BJ (cell line): ENCODE data around the gene C1QTNF6. TPM values are rescaled to one million over a fixed set of nuclear protein-coding genes. Genes with fewer than 3 reads are reported as not detected.

Source experiments
- CTCF ChIA-PET: fragments of 350-600 bp; formaldehyde crosslinking; extraction: SDS; loops from one replicate; lab custom pipeline; 2021; ENCODE audit warnings: antibody characterized with exemption, inconsistent platforms; lab: Yijun Ruan, JAX
- POLR2A ChIA-PET: fragments of 300-600 bp; sonication (Branson Sonifier 250); formaldehyde crosslinking; extraction: SDS; loops from one replicate; lab custom pipeline; 2021; ENCODE audit warnings: antibody characterized with exemption; lab: Charles Lee
- DNase-seq: peaks from one replicate; pipeline ENCODE4 v3.0.0-alpha.2; 2011; ENCODE audit warnings: low read depth
- H3K27me3 ChIP-seq: 2 replicates; pipeline ENCODE4 v1.6.0; 2011; ENCODE audit warnings: low read length; ENCODE audit not compliant: control insufficient read depth, insufficient read depth
- H3K36me3 ChIP-seq: 2 replicates; pipeline ENCODE4 v1.5.1; 2011; ENCODE audit warnings: low read length; ENCODE audit not compliant: control insufficient read depth, insufficient read depth
- H3K4me3 ChIP-seq: 2 replicates; pipeline ENCODE4 v1.5.1; 2011; ENCODE audit warnings: low read depth, mild to moderate bottlenecking, control low read depth, low read length
- polyA plus RNA-seq: library from polyadenylated mRNA; depleted of rRNA; stranded (reverse); fragments of >200 nt; gene quantifications from 2 replicates; pipeline ENCODE4 v1.2.3, GENCODE V29; 2011
- TF ChIP-seq, protein P1 (sequence below): IDR thresholded peaks from 2 replicates; pipeline ENCODE4 v1.5.1; 2011; ENCODE audit warnings: low read depth, mild to moderate bottlenecking, control low read depth, inconsistent platforms, low read length, moderate library complexity; ENCODE audit not compliant: insufficient read depth

C1QTNF6 gene
- polyA plus RNA-seq, 1 experiment: 19.3 TPM

DNA sequence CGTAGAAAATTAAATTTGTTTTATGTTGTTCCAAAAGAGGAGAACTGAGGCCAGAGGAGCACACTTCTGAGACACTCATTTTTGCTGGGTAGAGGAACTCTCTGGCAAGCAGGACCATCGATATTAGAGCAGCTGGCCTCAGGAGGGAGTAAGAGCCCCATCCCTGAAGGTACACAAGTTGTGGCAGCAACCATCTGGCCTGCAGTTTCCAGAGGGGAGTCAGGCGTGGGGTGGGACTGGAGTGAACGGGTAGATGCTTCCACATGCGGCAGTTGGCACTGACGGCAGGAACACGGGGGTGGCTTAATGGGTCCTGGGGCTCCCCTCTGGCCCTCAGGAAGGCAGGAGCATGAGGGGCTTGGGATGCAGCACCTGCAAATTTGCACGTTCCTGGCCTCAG, 37.4 kb upstream of the C1QTNF6 start:
- Histone ChIP-seq H3K27me3 (no peaks in the 10 kb centered on the region), H3K36me3 (no peaks in the 10 kb centered on the region; the same call in 1 of the 2 replicates), H3K4me3 (no peak overlapping the region)
- TF ChIP-seq, protein P1, sequence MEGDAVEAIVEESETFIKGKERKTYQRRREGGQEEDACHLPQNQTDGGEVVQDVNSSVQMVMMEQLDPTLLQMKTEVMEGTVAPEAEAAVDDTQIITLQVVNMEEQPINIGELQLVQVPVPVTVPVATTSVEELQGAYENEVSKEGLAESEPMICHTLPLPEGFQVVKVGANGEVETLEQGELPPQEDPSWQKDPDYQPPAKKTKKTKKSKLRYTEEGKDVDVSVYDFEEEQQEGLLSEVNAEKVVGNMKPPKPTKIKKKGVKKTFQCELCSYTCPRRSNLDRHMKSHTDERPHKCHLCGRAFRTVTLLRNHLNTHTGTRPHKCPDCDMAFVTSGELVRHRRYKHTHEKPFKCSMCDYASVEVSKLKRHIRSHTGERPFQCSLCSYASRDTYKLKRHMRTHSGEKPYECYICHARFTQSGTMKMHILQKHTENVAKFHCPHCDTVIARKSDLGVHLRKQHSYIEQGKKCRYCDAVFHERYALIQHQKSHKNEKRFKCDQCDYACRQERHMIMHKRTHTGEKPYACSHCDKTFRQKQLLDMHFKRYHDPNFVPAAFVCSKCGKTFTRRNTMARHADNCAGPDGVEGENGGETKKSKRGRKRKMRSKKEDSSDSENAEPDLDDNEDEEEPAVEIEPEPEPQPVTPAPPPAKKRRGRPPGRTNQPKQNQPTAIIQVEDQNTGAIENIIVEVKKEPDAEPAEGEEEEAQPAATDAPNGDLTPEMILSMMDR: no peak
- DNase-seq: no peak
- CTCF ChIA-PET: interaction anchor here (1.0 to 2.5 kb wide), 2 partner anchors 15 to 35 kb away, joined by 4 to 23 read pairs; no protein-coding TSS in a partner anchor
- POLR2A ChIA-PET: no interaction called here

DNA sequence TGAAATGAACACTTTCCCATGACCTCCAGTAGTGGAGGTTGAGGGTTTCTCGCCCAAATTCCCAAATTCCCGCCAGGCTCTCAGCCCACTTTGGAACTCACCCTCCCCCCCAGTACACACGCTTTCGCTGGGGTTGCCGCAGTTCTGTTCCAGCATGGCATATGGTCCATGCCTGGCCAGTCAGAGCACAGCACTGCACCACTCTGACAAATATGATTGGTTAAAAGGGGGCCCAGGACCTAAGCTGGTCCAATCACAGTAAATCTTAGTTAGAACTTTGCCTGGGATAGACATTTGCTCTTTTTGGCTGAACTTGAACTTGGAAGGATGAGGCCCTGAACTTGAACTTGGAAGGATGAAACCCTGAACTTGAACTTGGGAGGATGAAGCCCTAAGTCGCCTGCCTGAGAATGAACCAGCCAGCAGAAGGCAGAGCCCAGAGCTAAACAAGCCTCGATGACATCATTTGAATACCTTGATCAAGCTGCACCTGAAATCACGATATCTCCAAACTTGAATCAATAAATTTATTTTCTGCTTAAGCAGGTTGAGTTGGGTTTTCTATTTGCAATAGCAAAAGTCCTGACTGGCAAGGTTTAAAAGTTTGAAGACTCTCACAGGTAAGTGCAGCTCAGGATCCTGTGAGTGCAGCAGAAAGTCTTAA, 36.8 kb upstream of the C1QTNF6 start:
- ChIA-PET POLR2A (no interaction called here), CTCF (interaction anchor here (1.0 to 2.5 kb wide), 2 partner anchors 15 to 36 kb away, joined by 4 to 23 read pairs; no protein-coding TSS in a partner anchor)
- no peak overlapping the region for H3K4me3 ChIP-seq
- H3K27me3 ChIP-seq: no peaks in the 10 kb centered on the region
- no peaks in the 10 kb centered on the region; the same call in 1 of the 2 replicates for H3K36me3 ChIP-seq
- TF ChIP-seq, protein P1: no peak
- DNase-seq: no peak

GRCh38 chr22:37223965-37224551, 36.0 kb upstream of the C1QTNF6 start:
- ChIA-PET POLR2A (no interaction called here), CTCF (interaction anchor here (0.7 to 2.5 kb wide), 2 partner anchors 8 to 37 kb away, joined by 4 to 23 read pairs; no protein-coding TSS in a partner anchor)
- TF ChIP-seq, protein P1: no peak
- Histone ChIP-seq H3K36me3 (no peaks in the 10 kb centered on the region; the same call in 1 of the 2 replicates), H3K4me3 (no peak overlapping the region), H3K27me3 (peaks cover under 1% of the 10 kb centered on the region; the same call in 1 of the 2 replicates)
- no peak for DNase-seq

DNA sequence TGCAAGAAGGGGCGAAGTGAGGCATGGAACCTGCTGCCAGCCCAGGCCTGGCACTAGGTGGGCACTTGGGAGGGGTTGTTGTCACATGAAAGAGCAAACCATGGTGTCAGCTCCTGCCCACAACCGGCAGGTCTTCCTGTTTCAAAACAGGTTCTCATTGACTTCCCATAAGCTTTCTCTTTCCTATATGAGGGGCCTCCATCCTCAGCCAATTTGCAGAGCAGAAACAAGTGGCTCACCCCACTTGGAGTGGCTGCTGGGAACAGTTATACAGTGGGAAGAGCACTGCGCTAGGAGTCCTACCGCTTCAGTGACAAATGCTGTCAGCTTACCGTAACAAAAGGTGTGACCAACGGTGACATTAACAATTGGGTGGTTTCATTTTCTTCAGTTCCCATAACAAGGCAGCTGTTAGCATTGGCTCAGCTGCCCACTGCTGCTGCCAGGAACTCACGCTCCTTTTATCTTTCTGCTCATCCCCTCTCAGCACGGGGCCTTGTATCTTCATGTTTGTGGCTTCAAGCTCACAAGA, 34.5 kb upstream of the C1QTNF6 start:
- Histone ChIP-seq H3K4me3 (no peak overlapping the region), H3K27me3 (peaks cover 8% of the 10 kb centered on the region), H3K36me3 (no peaks in the 10 kb centered on the region)
- ChIA-PET CTCF (interaction anchor here (1.0 kb wide), 1 partner anchor 38 kb away, joined by 3 read pairs; no protein-coding TSS in a partner anchor), POLR2A (no interaction called here)
- TF ChIP-seq, protein P1: no peak
- DNase-seq: no peak
